H1 (cell line): ENCODE data around the gene COL4A3. TPM values are rescaled to one million over a fixed set of nuclear protein-coding genes. Genes with fewer than 3 reads are reported as not detected.

Experiments
- CTCF ChIA-PET: fragments of 300-600 bp; sonication (Branson Sonifier 250); formaldehyde crosslinking; loops from one replicate; lab custom pipeline; 2021; ENCODE audit not compliant: partially characterized antibody; lab: Charles Lee
- POLR2A ChIA-PET: fragments of 300-600 bp; sonication (Branson Sonifier 250); formaldehyde crosslinking; loops from one replicate; lab custom pipeline; 2021; ENCODE audit warnings: inconsistent platforms; ENCODE audit not compliant: partially characterized antibody; lab: Charles Lee
- DNase-seq, 2 experiments: peaks; one replicate each; pipeline versions ENCODE4 v3.0.0 to v3.0.0-alpha.2; 2010 to 2022; ENCODE audit warnings: low spot score in 2 of 2, low read depth in 1 of 2, mixed read lengths in 1 of 2
- FAIRE-seq: peaks from 2 replicates; lab custom pipeline; 2011; peaks lifted over from hg19 to GRCh38; lab: Jason Lieb, UNC
- H2AFZ ChIP-seq: 2 replicates; pipeline ENCODE4 v1.8.1; 2012; ENCODE audit warnings: low read length, inconsistent platforms
- H2AK5ac ChIP-seq: 2 replicates; pipeline ENCODE4 v1.6.1; 2013; ENCODE audit warnings: low read depth, low read length
- H2BK120ac ChIP-seq: replicated peaks from 2 replicates; pipeline ENCODE3; 2013; ENCODE audit warnings: low read depth, low read length, inconsistent platforms
- H2BK12ac ChIP-seq: 2 replicates; pipeline ENCODE4 v1.6.1; 2013; ENCODE audit warnings: low read depth, low read length
- H2BK15ac ChIP-seq: 2 replicates; pipeline ENCODE4 v1.6.1; 2013; ENCODE audit warnings: low read length
- H2BK20ac ChIP-seq: 2 replicates; pipeline ENCODE4 v1.6.1; 2013; ENCODE audit warnings: low read length
- H2BK5ac ChIP-seq: 2 replicates; pipeline ENCODE4 v1.6.1; 2013; ENCODE audit warnings: low read depth, low read length
- H3K14ac ChIP-seq: 2 replicates; pipeline ENCODE4 v1.6.1; 2013; ENCODE audit warnings: inconsistent platforms; ENCODE audit not compliant: insufficient read length
- H3K18ac ChIP-seq: 2 replicates; pipeline ENCODE4 v1.6.1; 2013; ENCODE audit warnings: low read length; ENCODE audit errors: extremely low read depth
- H3K23ac ChIP-seq: 2 replicates; pipeline ENCODE4 v1.6.1; 2013; ENCODE audit warnings: inconsistent platforms; ENCODE audit not compliant: insufficient read length
- H3K23me2 ChIP-seq: 2 replicates; pipeline ENCODE4 v1.6.1; 2013; ENCODE audit warnings: low read depth, low read length
- H3K27ac ChIP-seq: 2 replicates; pipeline ENCODE4 v1.6.1; 2011; ENCODE audit warnings: low read depth, low read length, inconsistent platforms
- H3K27me3 ChIP-seq, 4 experiments: replicated peaks in 1 of 4; 1 replicate in 1 of 4; 2 replicates in 3 of 4; pipeline versions ENCODE4 v1.6.1 to v1.8.1; 2011 to 2013; ENCODE audit warnings: low read length in 3 of 4, mild to moderate bottlenecking in 3 of 4, inconsistent platforms in 2 of 4, mixed read lengths in 2 of 4, moderate library complexity in 1 of 4; ENCODE audit not compliant: control insufficient read depth in 3 of 4, insufficient read depth in 3 of 4; ENCODE audit errors: extremely low read depth in 1 of 4
- H3K36me3 ChIP-seq, 4 experiments: 2 replicates each; pipeline versions ENCODE4 v1.6.1 to v1.8.1; 2011 to 2013; ENCODE audit warnings: mild to moderate bottlenecking in 4 of 4, low read length in 3 of 4, moderate library complexity in 2 of 4, control low read depth in 1 of 4, inconsistent platforms in 1 of 4; ENCODE audit not compliant: insufficient read depth in 4 of 4, control insufficient read depth in 2 of 4
- H3K4ac ChIP-seq: replicated peaks from 2 replicates; pipeline ENCODE3; 2013; ENCODE audit warnings: low read length, low read depth, mixed read lengths, inconsistent platforms; ENCODE audit not compliant: insufficient read length
- H3K4me1 ChIP-seq, 4 experiments: replicated peaks in 1 of 4; 1 replicate in 1 of 4; 2 replicates in 3 of 4; pipeline versions ENCODE4 v1.6.1 to v1.8.1; 2011 to 2013; ENCODE audit warnings: low read length in 3 of 4, inconsistent platforms in 2 of 4, mixed read lengths in 1 of 4; ENCODE audit not compliant: insufficient read depth in 4 of 4, control insufficient read depth in 3 of 4
- H3K4me2 ChIP-seq, 2 experiments: 2 replicates each; pipeline versions ENCODE4 v1.6.1 to v1.8.1; 2011 to 2013; ENCODE audit warnings: low read depth in 2 of 2, low read length in 2 of 2, control low read depth in 1 of 2, inconsistent platforms in 1 of 2, mild to moderate bottlenecking in 1 of 2; ENCODE audit not compliant: insufficient read depth in 1 of 2
- H3K4me3 ChIP-seq, 4 experiments: fragments of 200-600, 300-600 bp in 1 of 4; sonication (generic), shearing (Covaris generic), sonication (Bioruptor Twin) in 1 of 4; 2 replicates each; pipeline versions ENCODE4 v1.5.1 to v1.8.1; 2011 to 2016; ENCODE audit warnings: low read length in 4 of 4, low read depth in 3 of 4, control low read depth in 2 of 4, inconsistent platforms in 2 of 4, mild to moderate bottlenecking in 2 of 4, mixed read lengths in 1 of 4, moderate library complexity in 1 of 4; ENCODE audit not compliant: insufficient read depth in 2 of 4; ENCODE audit errors: extremely low read depth in 1 of 4
- H3K56ac ChIP-seq: replicated peaks from 2 replicates; pipeline ENCODE3; 2013; ENCODE audit warnings: low read depth, mild to moderate bottlenecking, mixed read lengths, low read length, inconsistent platforms; ENCODE audit not compliant: insufficient read length
- H3K79me1 ChIP-seq: 2 replicates; pipeline ENCODE4 v1.6.1; 2013; ENCODE audit warnings: low read depth, low read length, control low read depth
- H3K79me2 ChIP-seq, 2 experiments: 2 replicates each; pipeline versions ENCODE4 v1.6.1 to v1.8.1; 2012 to 2013; ENCODE audit warnings: low read length in 2 of 2, mild to moderate bottlenecking in 2 of 2, inconsistent platforms in 1 of 2; ENCODE audit not compliant: insufficient read depth in 2 of 2, control insufficient read depth in 1 of 2
- H3K9ac ChIP-seq, 4 experiments: replicated peaks in 1 of 4; 1 replicate in 1 of 4; 2 replicates in 3 of 4; pipeline versions ENCODE4 v1.6.1 to v1.8.1; 2011 to 2013; ENCODE audit warnings: low read depth in 3 of 4, low read length in 3 of 4, control low read depth in 2 of 4, mild to moderate bottlenecking in 2 of 4, moderate library complexity in 2 of 4, inconsistent platforms in 1 of 4; ENCODE audit errors: extremely low read depth in 1 of 4
- H3K9me3 ChIP-seq, 2 experiments: 2 replicates each; pipeline versions ENCODE4 v1.6.1 to v1.8.1; 2012 to 2013; ENCODE audit warnings: mild to moderate bottlenecking in 2 of 2, moderate library complexity in 2 of 2, control low read depth in 1 of 2, inconsistent platforms in 1 of 2, low read depth in 1 of 2, low read length in 1 of 2, mixed read lengths in 1 of 2; ENCODE audit not compliant: insufficient read depth in 2 of 2
- H4K20me1 ChIP-seq, 2 experiments: replicated peaks in 1 of 2; 2 replicates each; pipeline versions ENCODE3 to v1.8.1; 2011 to 2013; ENCODE audit warnings: inconsistent platforms in 2 of 2, low read length in 2 of 2, mild to moderate bottlenecking in 1 of 2; ENCODE audit not compliant: insufficient read depth in 2 of 2, control insufficient read depth in 1 of 2
- H4K5ac ChIP-seq: 2 replicates; pipeline ENCODE4 v1.6.1; 2013; ENCODE audit warnings: low read length, low read depth, mixed read lengths, inconsistent platforms; ENCODE audit not compliant: insufficient read length
- H4K8ac ChIP-seq: 2 replicates; pipeline ENCODE4 v1.8.0; 2013; ENCODE audit warnings: mild to moderate bottlenecking, moderate library complexity, low read length, inconsistent platforms; ENCODE audit not compliant: insufficient read depth; ENCODE audit errors: extremely low read depth
- H4K91ac ChIP-seq: replicated peaks from 2 replicates; pipeline ENCODE3; 2013; ENCODE audit warnings: low read length, mixed read lengths, inconsistent platforms; ENCODE audit not compliant: insufficient read length
- WGBS, 2 experiments: shearing (Covaris generic) in 1 of 2; methylation state at CpG; one replicate each; pipeline versions ENCODE4 v1.1.6 to v1.1.7; 2013 to 2015; ENCODE audit warnings: low lambda C conversion rate in 2 of 2, mixed read lengths in 2 of 2, inconsistent platforms in 1 of 2, low coverage in 1 of 2, missing lambda C conversion rate in 1 of 2; ENCODE audit not compliant: insufficient replicate concordance in 2 of 2, insufficient coverage in 1 of 2, insufficient read length in 1 of 2; ENCODE audit errors: extremely low coverage in 1 of 2, missing lambda C conversion rate in 1 of 2; 5-methylcytosine and 5-hydroxymethylcytosine counted together
- polyA plus RNA-seq, 7 experiments: library from polyadenylated mRNA; depleted of rRNA in 3 of 7; stranded (reverse) in 5 of 7; unstranded in 2 of 7; fragments of >200 nt in 5 of 7; fragments of 200-250 nt in 2 of 7; gene quantifications; 1 replicate in 5 of 7; 2 replicates in 1 of 7; 4 replicates in 1 of 7; pipeline versions ENCODE4 v1.2.1 to v1.2.3, GENCODE V29; 2011 to 2013; ENCODE audit warnings: missing spikeins in 2 of 7, mixed read lengths in 2 of 7
- total RNA-seq: library from RNA; stranded (reverse); fragmentation: NEBNext Ultra II Directional; extraction: Animal tissue kit (Norgen Biotek cat#: 25700); gene quantifications from 2 replicates; pipeline ENCODE4 v1.2.1, GENCODE V29; 2021
- TF ChIP-seq, protein P1 (sequence below), 3 experiments: IDR thresholded peaks; 1 replicate in 2 of 3; 2 replicates in 1 of 3; pipeline versions ENCODE4 v1.5.1 to v1.6.1; 2011; ENCODE audit warnings: low read length in 3 of 3, mild to moderate bottlenecking in 3 of 3, inconsistent platforms in 2 of 3, low read depth in 1 of 3, moderate library complexity in 1 of 3; ENCODE audit not compliant: insufficient read depth in 1 of 3; ENCODE audit errors: control extremely low read depth in 1 of 3

COL4A3 gene
- total and polyA plus RNA-seq, 2 of the 8 experiments (the other 6 are each of a cell fraction or from before 2014, with no cell fraction given), result 0.12 to 0.17 TPM

GRCh38 chr2:227252831-227253230 lies 88.4 kb downstream of the COL4A3 start:
- Histone ChIP-seq H3K27me3 (no peaks in the 10 kb centered on the region), H4K5ac (no peak overlapping the region), H4K20me1 (no peaks in the 10 kb centered on the region), H2BK15ac (no peak overlapping the region), H3K4me2 (no peak overlapping the region), H2BK120ac (no peak overlapping the region), H2AFZ (no peak overlapping the region), H3K14ac (no peak overlapping the region), H3K9me3 (no peaks in the 10 kb centered on the region), H2AK5ac (no peak overlapping the region), H3K23me2 (no peaks in the 10 kb centered on the region), H4K91ac (no peak overlapping the region), H3K23ac (no peak overlapping the region), H3K56ac (no peak overlapping the region), H3K18ac (no peak overlapping the region), H2BK12ac (no peak overlapping the region), H3K27ac (no peak overlapping the region), H2BK5ac (no peak overlapping the region), H3K79me2 (no peaks in the 10 kb centered on the region), H3K4me1 (no peaks in the 10 kb centered on the region), H3K9ac (no peak overlapping the region), H3K36me3 (no peaks in the 10 kb centered on the region), H3K4me3 (no peak overlapping the region), H3K79me1 (no peaks in the 10 kb centered on the region), H3K4ac (no peak overlapping the region), H4K8ac (no peak overlapping the region), H2BK20ac (no peak overlapping the region)
- FAIRE-seq (no peak), DNase-seq (no peak)
- TF ChIP-seq, protein P1, sequence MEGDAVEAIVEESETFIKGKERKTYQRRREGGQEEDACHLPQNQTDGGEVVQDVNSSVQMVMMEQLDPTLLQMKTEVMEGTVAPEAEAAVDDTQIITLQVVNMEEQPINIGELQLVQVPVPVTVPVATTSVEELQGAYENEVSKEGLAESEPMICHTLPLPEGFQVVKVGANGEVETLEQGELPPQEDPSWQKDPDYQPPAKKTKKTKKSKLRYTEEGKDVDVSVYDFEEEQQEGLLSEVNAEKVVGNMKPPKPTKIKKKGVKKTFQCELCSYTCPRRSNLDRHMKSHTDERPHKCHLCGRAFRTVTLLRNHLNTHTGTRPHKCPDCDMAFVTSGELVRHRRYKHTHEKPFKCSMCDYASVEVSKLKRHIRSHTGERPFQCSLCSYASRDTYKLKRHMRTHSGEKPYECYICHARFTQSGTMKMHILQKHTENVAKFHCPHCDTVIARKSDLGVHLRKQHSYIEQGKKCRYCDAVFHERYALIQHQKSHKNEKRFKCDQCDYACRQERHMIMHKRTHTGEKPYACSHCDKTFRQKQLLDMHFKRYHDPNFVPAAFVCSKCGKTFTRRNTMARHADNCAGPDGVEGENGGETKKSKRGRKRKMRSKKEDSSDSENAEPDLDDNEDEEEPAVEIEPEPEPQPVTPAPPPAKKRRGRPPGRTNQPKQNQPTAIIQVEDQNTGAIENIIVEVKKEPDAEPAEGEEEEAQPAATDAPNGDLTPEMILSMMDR (IDR thresholded peaks at IDR 0.05; ENCODE audit: control extremely low read depth in 1 of 3, insufficient read depth in 1 of 3, low read depth in 1 of 3, low read length in 3 of 3), result no peak
- WGBS, 2 experiments, result 86% methylated on average over 2 of the region's 2 CpGs; no CpG with 5 or more reads in 1 of the 2 experiments
- CTCF ChIA-PET, result interaction anchor here (0.5 to 2.7 kb wide), 9 partner anchors 9 to 556 kb away, joined by 3 to 10 read pairs (median 3); no protein-coding TSS in a partner anchor
- POLR2A ChIA-PET, result no interaction called here
